NCI-H146 treated with DMSO at 0.1 percent for 48 hours (cell line): Measurements from ENCODE around the gene SETMAR.
"Not testable (repeated sequence)": the region's sequence is repeated elsewhere in the genome, so short reads cannot be mapped to it uniquely, and the experiment has no call there.

Experiments used
- DNase-seq: peaks from one replicate; lab custom pipeline; 2025; ENCODE audit not compliant: unreplicated experiment; lab: John Stamatoyannopoulos, UW

The SETMAR gene

DNA sequence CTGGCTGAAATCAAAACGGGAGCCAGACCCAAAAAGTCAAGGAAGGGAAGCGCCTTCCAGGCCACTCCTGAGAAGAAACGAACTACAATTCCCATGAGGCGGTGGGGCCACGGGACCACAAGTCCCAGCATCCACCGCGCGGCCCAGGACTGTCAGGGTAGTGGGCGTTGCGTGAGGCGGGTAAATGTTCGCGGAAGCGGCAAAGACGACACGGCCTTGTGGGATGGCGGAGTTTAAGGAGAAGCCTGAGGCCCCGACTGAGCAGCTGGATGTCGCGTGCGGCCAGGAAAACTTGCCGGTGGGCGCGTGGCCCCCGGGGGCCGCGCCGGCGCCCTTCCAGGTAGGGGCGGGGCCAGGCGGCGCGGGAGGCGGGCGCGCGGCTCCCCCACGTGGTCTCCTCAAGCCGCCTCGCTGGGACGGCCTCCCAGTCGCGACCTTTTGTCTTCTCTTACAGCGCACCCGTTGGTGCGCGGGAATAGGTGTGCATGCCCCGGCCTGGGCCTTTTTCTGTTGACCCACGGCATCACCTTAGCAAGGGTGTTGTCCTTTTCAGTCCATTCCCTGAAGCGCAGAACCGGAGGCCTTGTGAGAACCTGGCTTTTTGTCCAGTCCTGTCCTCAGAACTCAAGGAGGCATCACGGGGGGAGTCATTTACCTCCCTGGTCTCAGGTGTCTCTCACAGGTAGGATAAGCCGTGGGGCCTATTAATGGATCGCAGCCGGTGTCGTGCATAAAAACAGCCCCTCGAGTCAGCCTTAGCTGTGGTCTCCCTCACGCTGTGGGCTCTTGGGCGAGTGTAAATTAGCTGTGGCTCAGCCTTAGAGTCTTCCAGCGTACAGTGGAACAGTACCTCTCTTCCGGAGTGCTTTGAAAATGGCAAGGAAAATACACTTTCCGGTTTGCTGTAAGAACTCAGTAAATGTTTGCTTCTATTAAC is at the start of gene SETMAR:
SETMAR (plus strand) TSS at position 183 of the 937 bp plus-strand sequence; CDS start at position 185, 2 bp downstream.
- DNase-seq: peak; percentile 38

DNA sequence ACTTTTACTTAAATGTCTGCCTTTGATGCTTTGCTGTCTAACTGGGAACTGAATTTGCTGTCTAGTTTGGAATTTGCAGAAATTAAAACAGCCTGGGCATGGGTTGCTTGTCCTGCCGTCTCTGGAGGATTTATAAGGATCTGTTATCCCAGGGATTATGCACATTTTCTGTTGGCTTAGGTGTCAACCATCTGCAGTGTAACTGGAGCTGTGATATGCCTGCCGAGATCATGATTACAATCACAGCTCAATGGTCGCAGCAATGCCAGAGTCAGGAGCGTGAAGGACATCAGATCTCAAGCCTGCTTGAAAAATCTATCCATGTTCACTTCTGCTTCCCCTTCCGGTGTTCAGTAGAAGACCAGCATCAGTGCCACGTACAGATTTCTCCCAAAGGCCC is 41.8 kb upstream of the SETMAR start:
- no peak for DNase-seq

DNA sequence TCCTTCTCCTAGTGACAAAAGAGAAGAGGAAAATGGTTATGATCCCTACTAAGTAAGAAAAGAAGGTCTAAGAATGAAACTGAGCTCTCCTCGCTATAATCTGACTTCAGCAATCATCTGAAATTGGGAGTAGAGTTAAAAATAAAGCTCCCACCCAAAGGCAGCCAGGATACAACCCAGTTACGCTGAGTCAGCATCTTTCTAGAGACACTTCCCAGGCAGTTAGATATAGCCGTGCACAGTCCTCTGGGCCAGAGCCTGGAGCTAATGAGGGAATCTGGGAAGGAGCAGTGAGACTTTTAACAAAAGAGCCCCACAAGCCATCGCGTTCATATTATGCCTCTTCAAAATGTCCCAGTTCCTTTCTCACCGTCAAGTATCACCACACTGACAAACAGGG is 39.1 kb upstream of the SETMAR start:
- no peak for DNase-seq

DNA sequence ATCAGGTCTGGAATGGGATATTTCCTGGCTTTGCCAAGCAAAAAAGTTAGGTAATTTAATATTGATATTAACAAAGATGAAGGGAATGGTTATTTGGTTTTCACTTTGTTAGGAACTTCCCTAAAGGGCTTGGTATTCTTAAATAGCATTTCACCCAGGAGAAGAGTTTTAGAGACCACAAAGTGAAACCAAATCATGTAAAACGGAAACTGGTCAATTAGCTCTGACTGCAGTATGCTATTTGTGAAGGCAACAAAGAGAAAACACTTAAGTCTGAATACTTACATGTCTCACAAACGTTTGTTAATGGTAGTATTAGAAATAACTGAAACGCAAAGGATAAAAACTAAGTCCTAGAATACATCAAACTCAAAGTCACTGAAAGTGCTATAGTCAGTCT is 32.4 kb upstream of the SETMAR start:
- no peak for DNase-seq

DNA sequence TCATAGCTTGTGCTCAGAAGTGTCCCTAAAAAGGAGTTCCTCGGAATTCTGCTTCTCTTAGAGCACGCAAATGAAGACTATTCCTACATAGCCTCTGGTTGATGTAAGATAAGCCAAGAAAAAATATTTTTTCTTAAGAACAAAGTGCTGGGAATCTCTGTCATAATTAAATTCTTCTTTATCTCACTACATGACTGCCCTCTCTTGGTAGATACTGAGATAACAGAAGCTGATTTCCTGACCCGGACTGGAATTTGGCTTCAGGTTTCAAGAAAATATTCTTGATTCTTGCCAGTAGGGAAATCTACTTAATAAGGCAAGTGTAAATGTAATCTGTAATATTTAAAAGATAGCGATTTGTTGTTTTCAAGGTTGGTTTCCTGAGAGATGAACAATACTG is 31.3 kb upstream of the SETMAR start:
- no peak for DNase-seq

DNA sequence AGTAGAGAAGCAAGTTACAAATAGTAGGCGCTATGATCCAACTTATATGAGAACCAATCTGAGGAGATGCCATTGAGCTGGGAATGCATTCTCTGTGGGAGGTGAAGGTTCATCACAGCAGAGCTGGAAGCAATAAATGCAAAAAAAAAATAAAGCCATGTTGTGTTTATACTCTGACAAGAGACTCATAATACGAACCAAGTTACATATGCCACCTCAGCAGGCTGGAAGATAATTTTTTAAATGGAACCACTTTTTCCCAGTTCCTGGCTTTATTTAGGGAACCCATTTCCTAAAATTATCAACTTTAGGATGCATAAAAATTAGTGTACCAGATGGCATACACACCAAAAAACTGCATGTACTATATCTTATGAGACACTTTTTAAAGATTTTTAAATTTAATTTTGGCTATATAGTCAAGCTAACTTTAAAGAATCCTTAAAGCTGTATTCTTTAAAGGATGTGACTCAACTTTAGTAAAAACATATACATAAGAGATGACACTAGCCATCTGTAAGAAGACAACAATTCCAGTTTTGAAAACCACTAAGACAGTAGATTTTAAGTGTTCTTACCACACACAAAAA is 23.6 kb upstream of the SETMAR start:
- no peak for DNase-seq

DNA sequence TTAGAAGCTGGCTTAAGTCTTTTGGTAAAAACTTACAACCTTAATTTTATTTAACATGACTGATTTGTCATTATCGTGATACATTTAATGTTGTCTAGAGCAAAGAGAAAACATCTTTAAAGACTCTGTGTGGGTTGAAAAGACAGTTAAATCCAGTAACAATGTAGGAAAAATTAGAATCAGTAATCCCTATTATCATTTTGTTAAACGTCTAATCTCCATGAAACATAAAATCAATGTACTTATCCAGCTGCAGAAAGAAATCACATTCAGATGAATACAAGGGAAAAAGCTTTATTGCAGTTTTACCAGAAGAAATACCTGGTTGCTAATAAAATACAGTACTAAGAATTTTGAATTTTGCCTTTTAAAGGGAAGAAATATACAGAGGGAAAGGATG is 21.2 kb upstream of the SETMAR start:
- DNase-seq: no peak

DNA sequence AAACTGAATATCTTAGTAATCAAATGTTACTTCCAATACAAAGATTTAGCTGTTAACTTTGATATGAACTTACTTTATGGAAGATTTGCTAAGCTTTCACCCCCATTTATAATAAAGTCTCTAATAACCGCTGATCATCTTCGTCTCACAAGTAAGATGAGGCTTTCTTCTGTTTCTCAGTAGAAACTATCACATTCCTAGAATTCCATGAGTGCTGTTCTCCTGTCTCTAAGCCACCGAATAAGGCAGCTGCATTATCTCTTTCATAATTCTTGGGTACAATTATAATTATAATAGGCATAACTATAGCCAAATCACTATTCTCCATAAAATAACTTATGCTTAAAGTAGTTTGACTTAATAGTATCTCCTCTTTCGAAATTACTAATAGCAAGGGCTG is 18.3 kb upstream of the SETMAR start:
- no peak for DNase-seq

DNA sequence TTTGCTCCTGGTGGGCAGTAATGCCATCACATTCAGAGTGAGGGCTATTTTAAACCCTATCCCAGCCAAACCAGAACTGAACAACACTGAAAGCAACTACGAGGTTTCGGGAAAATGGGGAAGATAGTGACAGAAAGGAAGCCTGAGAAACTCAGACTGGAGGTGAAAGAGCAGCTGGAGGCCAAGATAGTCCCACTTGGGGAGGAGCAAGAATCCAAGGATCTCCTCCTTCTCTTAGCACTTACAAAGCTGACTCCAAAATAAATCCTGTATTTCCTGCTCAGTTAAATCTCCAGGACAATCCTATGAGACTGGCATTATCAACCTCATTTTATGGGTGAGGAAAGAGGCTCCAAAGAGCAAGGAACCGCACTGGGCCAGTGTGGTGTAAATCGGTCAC is 14.1 kb upstream of the SETMAR start:
- no peak for DNase-seq

DNA sequence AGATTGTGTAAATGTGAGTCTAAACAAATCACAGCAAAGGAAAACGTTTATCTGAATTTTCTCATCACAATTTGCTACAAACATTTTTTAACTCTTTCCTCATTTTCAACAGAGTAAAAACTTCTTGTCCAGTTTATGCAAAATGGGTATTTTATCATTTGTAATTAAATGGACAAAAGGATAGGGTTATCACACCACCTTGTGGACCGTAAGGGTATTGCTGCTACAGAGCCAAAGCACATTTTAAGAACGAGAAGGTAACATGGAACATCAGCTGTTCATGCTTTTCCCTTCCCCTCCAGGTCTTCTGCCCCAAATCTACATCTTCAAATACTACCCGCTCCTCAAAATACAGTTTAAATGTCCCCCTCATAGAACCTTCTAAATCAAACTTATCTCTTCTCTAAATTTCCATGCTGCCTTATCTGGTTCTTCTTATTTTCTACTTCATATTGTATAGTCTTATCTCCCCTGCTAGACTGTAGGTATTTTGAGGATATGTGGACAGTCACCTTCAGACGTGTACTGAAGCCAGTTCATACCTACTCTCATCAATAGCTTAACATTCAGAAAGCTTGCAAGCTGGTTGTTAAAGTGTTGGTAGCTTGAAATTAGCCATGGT is 12.8 kb upstream of the SETMAR start:
- DNase-seq: no peak

DNA sequence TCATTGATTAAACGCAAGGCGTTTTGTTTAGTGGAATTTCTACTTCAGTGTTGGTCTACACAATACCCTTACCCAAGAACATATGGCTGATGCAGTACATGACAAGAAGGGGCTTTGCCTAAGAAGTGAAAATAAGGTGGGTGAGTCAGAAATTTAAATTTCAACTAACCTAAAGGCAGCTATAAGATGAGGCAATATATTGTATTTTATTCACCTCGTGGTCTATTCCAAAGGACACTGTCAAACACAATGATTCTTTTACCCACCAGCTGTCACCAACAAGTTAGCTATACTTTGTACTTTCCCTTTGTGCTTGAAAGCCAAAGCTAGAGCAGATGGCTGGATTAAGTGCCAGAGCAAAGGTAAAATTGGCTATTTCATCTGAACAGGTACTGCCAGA is 10.9 kb upstream of the SETMAR start:
- no peak for DNase-seq

DNA sequence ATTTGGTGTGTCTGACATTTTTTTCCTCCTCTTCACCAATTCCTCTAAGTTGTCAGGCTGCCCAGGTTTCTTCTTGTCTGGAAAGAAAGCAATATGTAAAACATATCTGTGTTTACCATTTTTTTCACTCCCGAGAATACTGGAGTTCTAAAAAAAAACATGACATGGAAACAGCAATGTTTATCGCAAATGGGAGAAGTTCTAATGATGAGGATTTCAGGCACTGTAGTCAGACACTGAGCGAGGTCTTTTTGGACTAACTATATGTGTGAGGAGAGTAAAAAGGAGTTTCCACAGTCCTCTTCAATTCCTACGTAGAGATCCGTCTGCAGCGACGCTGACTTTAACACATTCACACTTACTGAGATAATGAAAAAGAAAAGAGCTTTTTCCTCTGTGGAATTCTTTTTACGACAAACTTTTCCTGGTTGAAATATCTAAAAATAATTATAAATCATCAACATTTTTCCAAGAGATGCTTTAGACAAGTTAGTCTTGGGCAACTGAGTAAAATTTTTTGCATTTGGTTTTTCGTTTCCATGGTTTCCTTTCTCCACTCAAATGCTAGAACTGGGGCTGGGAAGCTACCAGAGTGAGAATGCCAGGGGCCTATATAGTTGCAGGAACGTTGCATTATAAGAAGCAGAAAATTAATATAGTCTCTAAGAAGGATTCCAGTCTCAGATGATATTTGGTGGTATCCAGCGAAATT is 8.4 kb upstream of the SETMAR start:
- no peak for DNase-seq

DNA sequence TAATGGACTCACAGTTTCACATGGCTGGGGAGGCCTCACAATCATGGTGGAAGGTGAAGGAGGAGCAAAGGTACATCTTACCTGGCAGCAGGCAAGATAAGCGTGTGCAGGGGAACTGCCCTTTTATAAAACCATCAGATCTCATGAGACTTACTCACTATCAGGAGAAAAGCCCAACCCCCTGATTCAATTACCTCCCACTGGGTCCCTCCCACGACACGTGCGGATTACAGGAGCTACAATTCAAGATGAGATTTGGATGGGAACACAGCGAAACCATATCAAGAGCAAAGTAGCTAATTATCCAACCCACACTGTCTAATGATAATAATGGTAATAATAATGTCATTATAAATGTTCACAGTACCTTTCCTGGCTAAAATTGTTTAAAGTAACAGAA is 6.7 kb upstream of the SETMAR start:
- not testable (repeated sequence) for DNase-seq

DNA sequence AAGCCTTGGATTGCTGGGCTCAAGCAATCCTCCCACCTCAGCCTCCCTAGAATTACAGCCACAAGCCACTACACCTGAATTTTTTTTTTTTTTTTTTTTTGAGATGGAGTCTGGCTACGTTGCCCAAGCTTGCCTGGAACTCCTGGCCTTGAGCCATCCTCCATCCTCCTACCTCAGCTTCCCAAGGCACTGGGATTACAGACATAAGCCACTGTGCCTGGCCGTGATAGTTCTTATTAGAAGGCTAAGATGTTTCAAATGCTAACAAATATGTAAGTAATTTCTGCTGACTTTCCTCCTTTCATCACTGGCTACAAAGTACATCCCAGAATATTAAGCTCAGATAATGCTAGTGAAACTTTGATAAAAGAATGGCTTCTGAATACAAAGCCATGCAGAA is 5.7 kb upstream of the SETMAR start:
- no peak for DNase-seq

DNA sequence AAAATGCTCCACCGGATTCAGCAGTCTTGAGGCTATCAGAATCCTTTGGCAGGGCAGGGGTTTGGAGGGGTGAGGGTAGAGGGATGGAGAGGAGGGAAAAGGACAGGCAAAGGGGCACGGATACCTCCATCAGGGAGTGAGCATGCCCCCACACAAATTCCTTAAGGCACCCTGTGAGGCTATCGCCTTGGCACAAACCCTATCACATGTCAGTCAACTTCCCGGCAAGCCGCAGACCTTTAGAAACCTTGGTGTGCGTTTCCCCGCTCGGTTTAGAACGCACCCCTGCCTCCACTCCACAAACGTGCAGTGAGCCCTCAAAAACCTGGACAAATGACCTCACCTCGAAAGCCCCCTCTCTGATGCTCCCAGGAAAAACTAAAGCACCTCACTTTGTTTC is 422 bp upstream of the SETMAR start:
- no peak for DNase-seq

DNA sequence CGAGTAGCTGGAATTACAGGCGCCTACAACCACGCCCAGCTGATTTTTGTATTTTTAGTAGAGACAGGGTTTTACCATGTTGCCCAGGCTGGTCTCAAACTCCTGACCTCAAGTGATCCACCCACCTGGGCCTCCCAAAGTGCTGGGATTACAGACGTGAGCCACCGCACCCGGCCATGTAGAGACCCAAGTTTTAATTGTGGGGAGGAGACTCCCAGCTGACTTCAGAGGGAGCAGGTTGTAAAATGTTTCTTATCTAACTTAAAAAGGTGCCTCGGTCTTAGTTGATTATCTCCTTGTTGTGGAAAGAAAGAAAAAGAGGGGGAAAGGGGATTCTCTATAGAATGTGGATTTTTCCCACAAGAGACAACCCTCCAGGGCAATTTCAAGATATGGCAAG is 2.0 kb downstream of the SETMAR start:
- not testable (repeated sequence) for DNase-seq

DNA sequence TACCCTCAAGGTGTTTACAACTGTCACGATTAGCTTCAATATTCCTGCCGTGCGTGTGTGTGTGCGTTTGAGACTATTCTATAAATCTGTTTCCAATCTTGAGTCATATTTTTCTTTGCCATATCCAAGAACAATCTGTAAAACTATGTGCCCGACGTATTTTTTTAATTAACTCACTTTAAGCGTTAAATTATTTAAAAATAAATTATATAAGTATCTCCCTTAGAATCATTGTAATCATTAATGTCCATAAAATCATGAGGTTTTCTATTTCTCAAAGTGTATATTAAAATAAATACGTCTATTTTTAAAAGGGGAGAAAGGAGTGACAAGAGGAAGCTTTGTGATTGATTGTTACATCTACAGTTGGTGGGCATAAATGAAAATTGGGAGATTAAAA is 2.9 kb downstream of the SETMAR start:
- no peak for DNase-seq

DNA sequence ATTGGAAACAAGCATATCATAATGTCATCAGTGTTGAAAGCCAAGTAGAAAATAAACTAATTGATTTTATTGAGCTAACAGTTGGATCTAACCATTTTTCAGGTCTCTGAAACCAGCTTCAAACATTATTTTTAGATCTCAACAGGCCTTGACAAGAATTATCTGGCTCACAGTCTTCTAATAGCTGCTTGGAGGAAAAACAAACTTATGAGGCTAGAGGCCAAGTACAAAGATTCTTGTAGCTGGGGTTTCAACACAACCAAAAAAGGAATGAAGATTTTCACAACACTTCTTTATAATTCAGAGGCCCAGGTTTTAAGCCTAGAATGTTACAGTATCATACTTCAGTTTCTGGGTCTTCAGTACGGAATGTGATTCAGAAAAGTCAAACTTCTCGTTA is 3.7 kb downstream of the SETMAR start:
- no peak for DNase-seq

DNA sequence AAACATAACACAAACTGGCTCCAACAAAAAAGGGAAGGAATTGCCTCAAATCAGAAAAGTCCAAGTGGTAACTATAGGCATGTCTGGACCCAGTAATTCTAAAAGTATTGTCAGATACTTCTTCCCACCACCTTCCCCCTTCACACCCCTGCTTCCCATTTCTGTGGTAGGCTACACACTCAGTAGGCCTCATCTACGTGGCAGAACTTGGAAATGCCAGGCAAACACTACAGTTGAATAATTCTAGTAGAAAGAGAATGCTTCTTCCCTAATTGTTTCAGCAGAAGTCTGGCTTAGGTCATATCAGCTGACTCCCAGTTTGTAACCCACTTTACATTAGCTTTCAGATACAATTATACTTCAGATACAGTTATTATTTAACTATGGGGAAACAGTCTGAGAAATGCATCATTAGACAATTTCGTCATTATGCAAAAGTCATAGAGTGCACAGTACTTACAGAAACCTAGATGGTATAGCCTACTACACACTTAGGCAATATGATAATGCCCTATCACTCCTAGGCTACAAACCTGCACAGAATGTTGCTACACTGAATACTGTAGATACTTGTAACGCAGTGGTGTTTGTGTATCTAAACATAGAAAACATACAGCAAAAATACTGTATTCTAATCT is 6.4 kb downstream of the SETMAR start:
- DNase-seq: no peak

DNA sequence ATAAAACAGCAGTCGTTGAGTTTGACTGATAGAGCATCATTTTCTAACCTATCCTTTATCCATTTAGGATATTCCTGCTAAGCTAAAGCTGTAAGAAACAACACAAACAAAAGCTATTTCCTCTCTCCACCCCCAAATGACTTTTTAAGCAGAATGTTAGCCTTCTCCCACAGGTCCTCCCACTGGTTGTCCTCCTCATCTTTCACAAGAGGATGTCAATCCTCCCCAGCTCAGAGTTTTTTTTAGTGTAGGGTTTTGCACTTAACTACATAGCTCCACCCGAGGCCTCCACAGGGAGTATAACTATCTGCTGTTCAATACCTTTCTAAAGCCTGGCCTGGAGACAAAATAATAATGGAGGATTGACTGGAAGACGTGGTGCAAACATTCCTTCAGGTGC is 7.8 kb downstream of the SETMAR start:
- no peak for DNase-seq

DNA sequence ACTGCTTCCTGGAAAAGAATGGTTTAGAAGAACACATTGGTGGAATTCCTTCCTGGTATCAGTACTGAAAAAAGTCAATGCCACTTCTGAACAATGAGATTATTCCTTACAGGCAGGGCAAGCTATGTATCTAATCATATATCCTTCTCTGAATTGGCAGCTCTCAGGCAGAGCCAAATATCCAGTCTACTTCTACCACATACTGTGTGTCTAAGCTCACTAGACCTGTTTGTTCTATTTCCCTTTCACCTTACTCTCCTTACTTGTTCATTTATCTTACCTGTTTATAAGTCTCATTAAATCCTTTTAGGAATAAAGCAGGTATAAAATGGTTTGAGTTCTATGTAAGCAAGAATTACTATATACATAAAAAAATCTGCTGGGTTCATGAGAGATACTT is 8.3 kb downstream of the SETMAR start:
- DNase-seq: no peak
